HPDE6-E6E7 (cell line): ENCODE results near the gene PDE11A.

Experiments
- DNase-seq: peaks from one replicate; pipeline ENCODE4 v3.0.0; 2011; ENCODE audit warnings: missing footprints; ENCODE audit errors: extremely low spot score

Gene PDE11A

DNA sequence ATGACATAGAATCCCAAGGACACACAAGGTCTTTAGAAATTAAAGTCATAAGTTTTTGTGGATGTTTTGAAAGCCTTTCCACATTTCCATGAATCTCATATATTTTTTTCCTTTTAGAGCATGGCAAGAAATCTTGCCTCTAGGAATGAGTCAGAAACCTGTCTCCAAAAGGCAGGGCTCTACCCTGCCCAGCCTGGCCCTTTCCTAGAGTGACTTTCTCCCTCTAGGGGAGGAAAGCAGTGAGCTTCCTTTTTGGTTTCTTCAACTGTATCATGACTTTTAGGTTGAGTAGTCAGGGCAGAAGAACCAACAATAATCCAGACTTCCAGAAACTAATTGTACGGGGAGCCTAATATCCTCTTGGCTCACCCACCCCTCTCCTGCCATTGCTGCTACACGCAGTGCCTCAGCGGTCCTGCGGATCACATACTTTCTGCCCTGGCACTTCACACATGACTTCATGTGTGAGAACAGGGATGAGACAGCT, 379.8 kb downstream of the PDE11A start:
- peak; percentile 79 for DNase-seq

- peak; percentile 20 for DNase-seq
Measured at GRCh38 chr2:177692042-177692782, 380.4 kb downstream of the PDE11A start.

GRCh38 chr2:177691177-177691576, 381.4 kb downstream of the PDE11A start:
- DNase-seq = no peak

GRCh38 chr2:177689623-177690022, 383.0 kb downstream of the PDE11A start:
- no peak for DNase-seq

- DNase-seq = no peak
Measured at GRCh38 chr2:177688844-177689243, 383.7 kb downstream of the PDE11A start.

GRCh38 chr2:177683661-177684069, 388.9 kb downstream of the PDE11A start:
- no peak for DNase-seq

DNA sequence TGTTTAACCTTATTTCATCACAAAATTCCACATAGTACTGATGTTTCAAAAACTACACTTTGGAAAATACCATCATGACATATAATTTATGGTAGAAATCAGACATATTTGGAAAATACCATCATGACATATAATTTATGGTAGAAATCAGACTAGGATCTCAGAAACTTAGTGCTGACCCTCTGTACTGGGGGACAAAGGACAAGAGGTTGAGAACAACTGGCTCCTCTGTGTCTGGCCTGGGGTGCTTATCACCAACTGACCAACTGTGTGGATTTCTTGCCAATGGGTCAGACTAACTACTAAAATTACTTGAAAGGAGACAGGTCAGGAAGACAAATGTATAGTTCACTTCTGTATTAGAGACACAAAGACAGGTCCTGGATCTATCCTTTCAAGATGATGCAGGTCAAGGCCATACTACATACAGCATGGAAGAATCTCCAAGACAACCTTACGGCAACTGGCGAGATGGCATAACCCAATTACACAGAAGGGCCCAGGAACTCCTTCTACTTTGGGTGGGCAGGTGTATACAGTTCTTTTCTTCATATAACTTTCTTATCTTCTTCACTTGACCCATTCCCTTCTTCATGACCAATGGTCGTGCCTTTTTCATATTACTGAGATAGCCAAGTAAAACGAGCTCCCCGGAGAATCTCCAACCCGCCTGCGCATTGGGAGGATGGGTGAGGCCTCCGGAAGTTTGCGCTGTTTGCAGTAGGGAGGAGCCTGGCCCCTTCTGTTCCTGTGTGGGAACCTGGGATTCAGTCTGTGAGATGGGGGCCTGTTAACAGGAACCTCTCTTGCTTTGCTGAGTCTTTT, 389.5 kb downstream of the PDE11A start:
- no peak for DNase-seq

GRCh38 chr2:177682006-177682405, 390.6 kb downstream of the PDE11A start:
- DNase-seq = no peak

- DNase-seq = no peak
Measured at GRCh38 chr2:177680866-177681712, 391.5 kb downstream of the PDE11A start.

DNA sequence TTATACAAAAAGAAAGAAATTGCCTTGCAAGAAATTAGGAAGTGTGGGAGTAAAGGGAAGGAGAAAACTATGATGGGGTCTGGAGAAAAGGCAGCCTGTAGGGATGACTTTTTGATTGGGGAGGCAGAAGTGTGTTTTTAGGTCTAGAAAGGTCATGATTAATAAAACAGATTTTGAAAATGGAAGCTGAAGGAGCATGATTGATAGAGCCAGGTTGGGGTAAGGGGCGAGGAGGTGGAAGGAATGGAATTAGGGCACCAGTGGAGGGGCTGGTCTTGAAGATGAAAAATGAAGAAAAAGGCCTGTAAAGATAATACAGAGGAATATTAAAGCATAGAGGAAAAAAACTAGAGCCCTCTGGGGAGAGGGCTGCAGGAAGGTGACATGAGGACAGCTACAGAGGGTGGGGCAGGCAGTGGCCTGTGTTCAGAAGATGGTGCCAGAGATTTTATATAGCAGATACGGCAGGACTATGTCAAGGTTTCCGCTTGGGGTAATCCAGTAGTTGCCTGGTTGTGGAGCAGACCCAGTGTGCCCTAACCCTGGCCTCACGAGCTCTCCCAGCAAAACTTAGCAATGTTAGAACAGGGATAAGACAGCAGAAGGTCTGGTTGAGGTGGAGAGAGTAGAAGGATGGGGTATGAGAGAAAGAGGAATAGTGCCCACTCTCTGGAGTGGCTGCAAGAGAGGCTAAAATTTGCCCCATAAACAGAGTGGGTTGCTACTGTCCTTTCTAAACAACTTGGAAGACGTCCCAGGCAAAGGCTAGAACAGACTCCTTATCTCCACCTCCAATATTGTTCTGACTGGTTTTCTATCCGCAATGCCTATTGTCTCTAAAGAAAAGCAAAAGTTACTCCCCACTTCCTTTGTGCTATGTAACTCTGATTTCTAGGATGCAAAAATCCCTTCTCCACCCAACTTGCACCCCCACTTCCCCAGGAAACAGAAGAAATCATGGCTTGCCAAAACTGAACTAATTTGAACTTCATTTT, 392.7 kb downstream of the PDE11A start:
- DNase-seq = no peak

GRCh38 chr2:177678939-177679338, 393.6 kb downstream of the PDE11A start:
- no peak for DNase-seq

DNA sequence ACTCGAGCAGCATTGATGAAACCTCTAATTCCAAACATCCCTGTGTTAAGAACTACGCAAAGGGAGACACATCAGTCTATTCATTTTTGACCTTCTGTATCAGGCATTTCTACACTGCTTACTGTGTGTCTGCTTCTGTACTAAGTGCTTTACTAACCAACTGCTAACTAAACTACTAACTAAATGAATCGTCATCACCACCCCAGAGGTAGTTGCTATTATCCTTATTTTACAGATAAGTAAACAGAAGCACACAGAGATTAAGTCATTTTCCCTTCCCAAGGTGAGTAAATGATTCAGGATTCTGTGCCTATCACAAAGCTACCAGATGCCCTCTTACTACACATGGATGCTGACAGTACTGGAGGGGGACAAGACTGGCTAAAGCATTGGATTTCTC, 395.9 kb downstream of the PDE11A start:
- DNase-seq = no peak

- no peak for DNase-seq
Measured at GRCh38 chr2:177675825-177676224, 396.8 kb downstream of the PDE11A start.

- no peak for DNase-seq
Measured at GRCh38 chr2:177675350-177675821, 397.2 kb downstream of the PDE11A start.

GRCh38 chr2:177673602-177674595, 398.7 kb downstream of the PDE11A start:
- DNase-seq = no peak

DNA sequence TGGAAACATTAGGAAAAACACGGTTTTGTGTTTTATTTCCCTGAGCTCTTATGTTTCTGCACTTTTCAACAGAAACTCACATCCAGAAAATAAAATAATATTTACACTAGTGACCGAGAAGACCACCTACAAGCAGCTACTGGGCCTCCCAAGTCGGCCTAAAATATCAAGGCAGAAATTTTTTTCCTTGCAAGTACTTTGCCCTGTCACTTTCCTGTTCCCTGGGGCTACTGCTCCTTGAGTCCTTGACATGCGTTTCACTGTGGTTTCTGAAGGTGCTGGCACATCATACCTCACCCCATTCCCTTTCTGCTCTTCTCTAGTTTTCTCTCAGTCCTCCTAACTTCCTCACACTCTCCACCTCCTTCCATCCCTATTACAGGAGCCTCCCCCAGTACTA, 400.9 kb downstream of the PDE11A start:
- DNase-seq = no peak

- DNase-seq = no peak
Measured at GRCh38 chr2:177670791-177671535, 401.6 kb downstream of the PDE11A start.

GRCh38 chr2:177669625-177670330, 402.8 kb downstream of the PDE11A start:
- no peak for DNase-seq
